Measurements from ENCODE around the gene MORC2.

Gene MORC2

DNA sequence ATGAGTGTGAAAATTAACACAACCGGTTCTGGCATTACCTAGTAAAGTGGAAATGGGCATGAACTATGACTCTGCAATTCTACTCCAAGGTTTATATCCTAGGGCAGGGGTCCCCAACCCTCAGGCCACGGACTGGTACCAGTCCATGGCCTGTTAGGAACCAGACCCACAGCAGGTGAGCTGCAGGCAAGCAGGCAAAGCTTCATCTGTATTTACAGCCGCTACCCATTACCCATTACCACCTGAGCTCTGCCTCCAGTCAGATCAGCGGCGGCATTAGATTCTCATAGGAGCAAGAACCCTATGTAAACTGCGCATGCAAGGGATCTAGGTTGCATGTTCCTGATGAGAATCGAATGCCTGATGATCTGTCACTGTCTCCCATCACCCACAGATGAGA lies 49.8 kb downstream of the MORC2 start:
- no peak for DNase-seq

- peak; percentile 74 for DNase-seq
Measured at GRCh38 chr22:30910358-30910757, 58.2 kb downstream of the MORC2 start.

DNA sequence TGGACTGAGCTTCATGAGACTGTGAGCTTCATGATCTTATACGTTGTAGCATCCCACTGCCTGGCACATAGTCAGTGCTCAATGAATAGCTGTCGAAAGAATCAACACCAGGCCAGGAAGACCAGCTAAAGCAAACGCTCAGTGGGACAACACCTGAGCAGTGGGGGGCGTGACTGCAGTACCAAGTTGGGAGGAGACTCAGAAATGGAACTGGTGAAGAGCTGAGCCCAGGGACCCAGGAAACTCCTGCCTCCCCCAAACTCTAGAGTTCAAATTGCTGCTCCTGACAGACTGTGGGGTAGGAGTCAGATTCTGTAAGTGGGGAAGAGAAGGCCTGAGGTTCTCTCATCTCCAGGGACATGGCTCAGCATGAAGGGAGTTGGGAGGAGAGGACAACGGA lies 59.3 kb downstream of the MORC2 start:
- no peak for DNase-seq

DNA sequence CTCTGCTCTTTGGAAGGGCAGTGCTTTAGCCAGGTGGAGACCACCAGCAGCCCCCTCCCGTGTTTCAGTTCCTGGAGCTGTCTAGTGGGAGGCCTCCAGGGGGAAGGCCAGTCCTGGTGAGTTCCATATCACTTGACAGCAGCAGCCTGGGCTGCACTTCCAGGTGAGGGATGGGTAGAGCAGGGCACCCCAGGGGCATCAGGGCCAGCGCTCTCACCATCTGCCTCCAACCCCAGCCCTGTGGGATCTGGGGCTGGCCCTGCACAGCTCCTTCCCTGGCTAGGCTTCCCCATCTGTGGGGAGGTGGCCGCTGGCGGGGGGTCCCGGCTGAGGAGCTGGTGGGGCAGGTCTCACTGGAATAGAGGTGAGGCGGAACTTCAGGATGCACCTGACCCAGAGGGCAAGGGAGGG lies 60.5 kb downstream of the MORC2 start:
- DNase-seq: no peak

GRCh38 chr22:30906946-30907345 lies 61.6 kb downstream of the MORC2 start:
- no peak for DNase-seq

GRCh38 chr22:30906411-30906810 lies 62.2 kb downstream of the MORC2 start:
- DNase-seq: no peak

GRCh38 chr22:30905696-30906341 lies 62.8 kb downstream of the MORC2 start:
- DNase-seq: no peak

DNA sequence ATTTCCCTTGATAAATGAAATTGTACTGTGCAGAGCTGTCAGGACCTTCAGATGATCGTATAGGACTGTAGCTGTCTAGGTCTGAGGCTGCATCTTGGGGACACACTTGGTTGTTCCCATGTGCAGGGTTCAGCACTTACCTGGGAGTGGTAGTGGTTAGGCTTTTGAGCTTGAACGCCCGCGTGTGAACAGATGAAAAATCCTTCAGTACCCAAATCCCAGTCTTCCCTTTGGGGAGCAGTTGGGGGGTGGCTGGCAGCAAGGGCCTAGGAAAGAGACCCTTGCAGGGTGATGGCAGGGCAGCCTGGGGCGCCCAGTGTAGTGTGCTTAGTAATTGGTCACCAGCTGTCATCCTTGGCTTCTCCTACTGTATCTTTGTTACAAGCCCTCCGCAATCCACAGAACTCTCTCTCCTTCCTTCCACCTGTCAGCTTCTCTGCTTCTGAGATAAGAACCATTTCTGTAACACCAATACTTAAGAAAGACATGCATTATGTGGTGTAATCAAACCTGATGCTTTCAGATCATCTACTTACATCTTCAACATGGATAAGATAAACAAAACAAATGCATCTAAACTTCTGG lies 64.6 kb downstream of the MORC2 start:
- no peak for DNase-seq

- DNase-seq: no peak
Measured at GRCh38 chr22:30902496-30903357, 65.8 kb downstream of the MORC2 start.

DNA sequence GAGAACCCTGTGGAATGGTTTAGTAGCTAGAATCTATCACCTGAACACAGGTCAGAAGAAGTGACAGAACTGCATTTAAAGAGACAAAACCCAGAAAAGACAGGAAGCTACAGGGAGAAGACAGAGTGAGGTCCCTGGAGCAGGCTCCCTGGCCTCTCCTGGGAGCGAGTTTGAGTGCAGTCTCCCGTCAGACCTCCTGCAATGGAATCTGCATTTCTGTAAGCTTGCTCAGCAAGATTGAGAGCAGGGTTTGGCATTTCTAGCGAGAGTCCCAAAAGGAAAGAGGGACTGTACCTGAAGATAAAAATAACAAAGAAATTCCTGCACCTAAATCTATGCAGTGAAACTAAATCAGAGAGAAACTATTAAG lies 74.2 kb downstream of the MORC2 start:
- DNase-seq: no peak

DNA sequence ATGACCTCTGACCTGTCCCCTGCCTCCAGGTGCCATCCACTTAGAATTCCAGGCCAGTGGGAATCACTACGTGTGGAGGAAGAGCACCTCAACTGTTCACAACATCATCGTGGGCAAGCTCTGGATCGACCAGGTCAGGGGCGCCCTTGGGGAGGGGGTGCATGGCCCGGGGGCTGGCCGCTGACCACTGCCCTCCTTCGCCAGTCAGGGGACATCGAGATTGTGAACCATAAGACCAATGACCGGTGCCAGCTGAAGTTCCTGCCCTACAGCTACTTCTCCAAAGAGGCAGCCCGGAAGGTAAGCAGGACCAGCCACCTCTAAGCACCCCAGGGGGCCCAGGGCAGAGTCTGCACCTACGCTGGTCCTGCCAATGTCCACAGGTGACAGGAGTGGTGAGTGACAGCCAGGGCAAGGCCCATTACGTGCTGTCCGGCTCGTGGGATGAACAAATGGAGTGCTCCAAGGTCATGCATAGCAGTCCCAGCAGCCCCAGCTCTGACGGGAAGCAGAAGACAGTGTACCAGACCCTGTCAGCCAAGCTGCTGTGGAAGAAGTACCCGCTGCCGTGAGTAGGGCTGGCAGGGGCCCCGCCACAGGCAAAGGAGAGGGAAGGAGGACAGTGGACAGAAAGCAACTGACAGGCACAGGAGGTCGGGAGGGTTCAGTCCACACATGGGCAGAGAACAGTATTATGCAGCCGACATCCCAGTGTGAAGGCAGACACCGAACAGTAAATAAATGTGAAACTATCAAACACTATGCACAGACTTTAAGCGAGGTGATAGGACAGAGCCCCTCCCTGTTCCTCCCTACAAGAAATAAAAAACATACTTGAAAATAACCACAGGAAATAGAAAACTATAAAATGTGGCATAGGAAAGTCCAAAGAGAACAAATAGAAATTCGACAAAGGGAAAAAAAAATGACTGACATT lies 74.9 kb downstream of the MORC2 start:
- no peak for DNase-seq

DNA sequence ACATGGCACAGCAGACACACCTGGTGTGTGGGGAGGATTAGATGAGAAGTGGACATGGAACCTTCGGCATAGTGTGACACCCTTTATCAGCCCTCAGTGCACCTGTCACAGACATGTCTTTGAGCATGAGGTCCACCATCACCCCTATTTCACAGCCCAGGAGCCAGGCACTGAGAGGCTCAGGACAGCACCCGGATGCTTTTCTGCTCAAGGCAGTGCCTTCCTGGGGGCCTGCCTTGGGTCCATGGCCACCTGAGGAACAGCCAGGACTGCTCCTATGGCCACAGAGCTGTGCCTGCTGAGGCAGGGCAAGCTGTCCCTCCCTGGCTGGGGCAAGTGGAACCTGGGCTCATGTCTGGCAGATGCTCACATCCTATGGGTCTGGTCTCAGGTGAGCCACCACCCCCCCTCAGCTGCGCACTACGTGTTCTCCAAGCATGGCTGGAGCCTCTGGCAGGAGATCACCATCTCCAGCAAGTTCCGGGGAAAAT lies 75.8 kb downstream of the MORC2 start:
- DNase-seq: no peak

GRCh38 chr22:30892286-30892685 lies 76.3 kb downstream of the MORC2 start:
- DNase-seq: no peak

DNA sequence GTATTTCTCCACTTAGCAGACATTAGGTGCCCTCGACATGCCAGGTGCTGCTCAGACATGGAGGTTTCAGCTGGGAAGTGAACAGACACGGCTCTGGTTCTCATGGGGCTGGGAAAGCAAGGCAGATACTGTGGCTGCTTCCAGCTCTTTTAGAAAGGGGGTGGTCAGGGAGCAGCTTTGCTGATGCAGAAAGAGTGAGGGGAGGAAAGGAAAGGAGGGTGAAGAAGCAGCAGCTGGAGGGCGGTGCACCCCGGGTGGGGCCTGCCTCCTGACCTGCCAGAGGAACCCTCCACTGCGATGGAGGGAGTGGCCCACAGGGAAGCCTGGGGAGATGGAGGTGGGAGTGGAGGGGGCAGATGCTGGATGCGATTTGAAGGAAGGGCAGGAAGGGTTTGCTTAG lies 76.8 kb downstream of the MORC2 start:
- no peak for DNase-seq

DNA sequence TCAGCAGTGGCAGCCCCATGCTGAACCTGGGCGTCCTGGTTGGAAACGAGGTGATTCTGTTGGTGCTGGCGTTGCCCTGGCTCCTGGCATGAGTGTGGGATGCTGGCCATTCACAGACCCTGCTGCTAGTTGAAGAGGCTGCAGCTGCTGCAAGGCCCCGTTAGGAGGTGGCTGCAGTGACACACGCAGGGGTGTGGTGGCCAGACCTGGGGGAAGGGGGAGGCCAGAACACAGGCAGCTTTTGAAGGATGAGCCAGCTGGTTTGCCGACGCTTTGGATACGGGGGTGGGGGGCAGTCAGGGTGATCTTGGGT lies 77.2 kb downstream of the MORC2 start:
- DNase-seq: no peak

DNA sequence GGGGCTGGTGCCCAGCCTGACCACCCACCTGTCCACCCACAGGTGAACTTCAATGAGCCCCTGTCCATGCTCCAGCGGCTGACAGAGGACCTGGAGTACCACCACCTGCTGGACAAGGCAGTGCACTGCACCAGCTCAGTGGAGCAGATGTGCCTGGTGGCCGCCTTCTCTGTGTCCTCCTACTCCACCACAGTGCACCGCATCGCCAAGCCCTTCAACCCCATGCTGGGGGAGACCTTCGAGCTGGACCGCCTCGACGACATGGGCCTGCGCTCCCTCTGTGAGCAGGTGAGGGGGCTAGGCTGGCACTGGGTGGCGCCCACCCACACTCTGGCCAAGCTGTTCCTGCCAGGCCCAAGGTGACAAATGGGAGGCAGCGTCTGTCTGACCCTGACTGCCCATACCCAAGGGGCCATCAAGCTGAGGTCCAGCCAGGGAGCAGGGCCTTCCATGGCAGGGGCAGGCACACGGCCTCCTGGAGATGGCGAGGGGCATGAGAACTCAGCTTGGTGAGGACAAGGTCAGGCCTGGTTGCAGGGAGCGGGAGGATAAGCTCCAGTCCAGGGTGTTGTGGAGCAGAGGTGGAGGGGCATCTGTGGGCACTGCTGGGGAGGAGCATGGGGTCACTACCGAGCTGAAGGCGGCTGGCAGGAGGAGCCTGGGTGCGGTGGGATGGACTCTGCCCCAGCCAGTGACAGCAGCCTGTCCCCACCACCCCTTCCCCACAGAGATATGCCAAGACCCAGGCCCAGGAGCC lies 77.7 kb downstream of the MORC2 start:
- DNase-seq: peak; percentile 37

GRCh38 chr22:30889996-30890480 lies 78.5 kb downstream of the MORC2 start:
- no peak for DNase-seq

DNA sequence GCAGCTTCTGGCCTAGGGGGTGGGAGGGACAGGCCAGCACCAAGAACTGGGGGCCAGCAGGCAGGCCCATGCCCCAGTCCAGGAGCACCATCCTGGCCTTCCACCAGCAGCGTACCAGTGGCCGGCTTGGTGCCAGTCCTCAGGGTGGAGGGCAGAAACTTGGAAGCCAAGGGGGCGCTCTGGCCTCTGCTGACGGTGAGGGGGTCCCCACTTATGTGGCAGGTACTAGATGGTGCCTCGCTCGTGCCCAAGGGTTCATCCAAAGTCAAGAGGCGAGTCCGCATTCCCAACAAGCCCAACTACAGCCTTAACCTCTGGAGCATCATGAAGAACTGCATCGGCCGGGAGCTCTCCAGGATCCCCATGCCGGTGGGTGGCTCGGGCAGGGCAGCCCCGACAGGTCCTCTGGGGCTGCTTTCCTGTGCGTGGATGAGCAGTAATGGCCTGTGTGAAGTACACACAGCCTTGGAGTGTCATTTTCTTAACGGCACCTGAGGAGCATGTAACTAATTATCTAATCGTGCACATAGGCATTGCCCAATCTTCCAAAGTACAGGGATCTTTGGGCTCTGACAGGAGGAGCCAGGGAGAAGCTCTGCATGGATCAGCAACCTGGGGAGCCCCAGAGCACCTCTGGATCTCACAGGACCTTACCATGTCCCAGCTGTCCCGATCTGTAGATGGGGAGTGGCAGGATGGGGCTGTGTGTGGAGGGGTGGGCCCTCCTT lies 79.1 kb downstream of the MORC2 start:
- DNase-seq: no peak

DNA sequence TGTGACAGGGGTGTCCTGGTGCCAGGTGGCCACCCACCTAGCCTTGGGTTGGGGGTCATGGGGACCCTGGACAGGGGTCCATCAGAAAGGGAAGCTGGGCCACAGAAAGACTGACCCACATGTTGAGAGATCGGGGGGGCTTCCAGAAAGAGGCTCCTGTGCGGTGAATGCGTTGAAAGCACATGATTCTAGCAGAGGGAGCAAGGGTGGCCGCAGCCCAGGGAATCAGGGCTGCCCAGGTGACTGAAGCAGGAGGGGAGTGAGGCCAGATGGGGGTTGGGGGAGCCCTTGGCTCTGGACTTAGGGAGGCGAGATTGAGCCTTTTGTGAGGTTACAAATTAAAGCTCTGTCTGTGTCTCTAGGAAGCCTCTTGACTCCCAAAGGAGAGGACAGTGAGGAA lies 80.7 kb downstream of the MORC2 start:
- DNase-seq: no peak

GRCh38 chr22:30887453-30887852 lies 81.1 kb downstream of the MORC2 start:
- no peak for DNase-seq

DNA sequence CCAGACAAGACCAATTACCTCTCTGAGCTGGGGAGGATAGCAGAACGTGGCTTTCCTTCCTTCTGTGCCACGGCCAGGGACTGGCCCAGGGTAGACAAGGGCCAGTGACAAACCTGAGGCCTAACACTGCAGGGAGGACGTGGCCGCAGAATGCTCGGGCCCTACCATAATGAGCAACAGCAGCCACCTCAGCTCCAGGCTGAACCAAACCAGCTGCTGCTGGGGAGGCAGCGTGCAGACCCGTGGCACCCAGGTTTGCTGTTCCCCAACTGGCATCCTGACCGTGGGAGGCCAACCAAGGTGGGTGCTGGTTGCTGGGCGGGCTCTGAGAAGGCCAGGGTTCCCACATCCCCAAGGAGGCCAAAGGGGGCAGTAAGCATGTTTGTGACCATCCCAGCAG lies 83.0 kb downstream of the MORC2 start:
- DNase-seq: no peak

DNA sequence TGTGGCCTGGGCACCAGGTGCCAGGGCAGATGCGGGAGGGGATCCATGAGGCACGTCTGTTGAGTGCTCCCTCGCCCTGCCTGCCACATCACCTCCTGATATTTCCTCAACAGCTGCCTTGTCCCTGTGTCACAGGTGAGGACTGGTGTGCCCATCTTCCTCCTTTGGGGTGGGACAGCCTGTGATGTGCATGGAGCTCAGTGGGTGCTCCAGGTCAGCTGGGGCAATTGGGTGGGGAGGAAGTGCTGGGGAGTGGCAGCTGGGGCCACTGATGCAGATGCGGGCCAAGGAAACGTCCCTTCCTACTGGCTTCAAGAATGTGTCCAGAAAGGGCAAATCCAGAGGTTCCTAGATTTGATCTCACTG lies 83.6 kb downstream of the MORC2 start:
- no peak for DNase-seq

Measured in NCI-H69 (cell line).